ENCODE data around the gene COMT. TPM values are rescaled to one million over a fixed set of nuclear protein-coding genes. Genes with fewer than 3 reads are reported as not detected.

Gene COMT
- total and polyA plus RNA-seq, 2 experiments from 2014 or later: 29.6 to 29.8 TPM

- no peaks in the 10 kb centered on the region; the same call in 1 of the 2 replicates for H3F3A ChIP-seq (replicated peaks; ENCODE audit: low read depth)
- H3K36me3 ChIP-seq (ENCODE audit: insufficient read depth): peaks cover 8% of the 10 kb centered on the region
- TF ChIP-seq CREB1 (CRISPR knock-in tag; IDR thresholded peaks at IDR 0.05; ENCODE audit: low read depth): no peak
- TF ChIP-seq ZNF331 (CRISPR knock-in tag; IDR thresholded peaks at IDR 0.05; ENCODE audit: low read depth): no peak
- TF ChIP-seq, protein P1, sequence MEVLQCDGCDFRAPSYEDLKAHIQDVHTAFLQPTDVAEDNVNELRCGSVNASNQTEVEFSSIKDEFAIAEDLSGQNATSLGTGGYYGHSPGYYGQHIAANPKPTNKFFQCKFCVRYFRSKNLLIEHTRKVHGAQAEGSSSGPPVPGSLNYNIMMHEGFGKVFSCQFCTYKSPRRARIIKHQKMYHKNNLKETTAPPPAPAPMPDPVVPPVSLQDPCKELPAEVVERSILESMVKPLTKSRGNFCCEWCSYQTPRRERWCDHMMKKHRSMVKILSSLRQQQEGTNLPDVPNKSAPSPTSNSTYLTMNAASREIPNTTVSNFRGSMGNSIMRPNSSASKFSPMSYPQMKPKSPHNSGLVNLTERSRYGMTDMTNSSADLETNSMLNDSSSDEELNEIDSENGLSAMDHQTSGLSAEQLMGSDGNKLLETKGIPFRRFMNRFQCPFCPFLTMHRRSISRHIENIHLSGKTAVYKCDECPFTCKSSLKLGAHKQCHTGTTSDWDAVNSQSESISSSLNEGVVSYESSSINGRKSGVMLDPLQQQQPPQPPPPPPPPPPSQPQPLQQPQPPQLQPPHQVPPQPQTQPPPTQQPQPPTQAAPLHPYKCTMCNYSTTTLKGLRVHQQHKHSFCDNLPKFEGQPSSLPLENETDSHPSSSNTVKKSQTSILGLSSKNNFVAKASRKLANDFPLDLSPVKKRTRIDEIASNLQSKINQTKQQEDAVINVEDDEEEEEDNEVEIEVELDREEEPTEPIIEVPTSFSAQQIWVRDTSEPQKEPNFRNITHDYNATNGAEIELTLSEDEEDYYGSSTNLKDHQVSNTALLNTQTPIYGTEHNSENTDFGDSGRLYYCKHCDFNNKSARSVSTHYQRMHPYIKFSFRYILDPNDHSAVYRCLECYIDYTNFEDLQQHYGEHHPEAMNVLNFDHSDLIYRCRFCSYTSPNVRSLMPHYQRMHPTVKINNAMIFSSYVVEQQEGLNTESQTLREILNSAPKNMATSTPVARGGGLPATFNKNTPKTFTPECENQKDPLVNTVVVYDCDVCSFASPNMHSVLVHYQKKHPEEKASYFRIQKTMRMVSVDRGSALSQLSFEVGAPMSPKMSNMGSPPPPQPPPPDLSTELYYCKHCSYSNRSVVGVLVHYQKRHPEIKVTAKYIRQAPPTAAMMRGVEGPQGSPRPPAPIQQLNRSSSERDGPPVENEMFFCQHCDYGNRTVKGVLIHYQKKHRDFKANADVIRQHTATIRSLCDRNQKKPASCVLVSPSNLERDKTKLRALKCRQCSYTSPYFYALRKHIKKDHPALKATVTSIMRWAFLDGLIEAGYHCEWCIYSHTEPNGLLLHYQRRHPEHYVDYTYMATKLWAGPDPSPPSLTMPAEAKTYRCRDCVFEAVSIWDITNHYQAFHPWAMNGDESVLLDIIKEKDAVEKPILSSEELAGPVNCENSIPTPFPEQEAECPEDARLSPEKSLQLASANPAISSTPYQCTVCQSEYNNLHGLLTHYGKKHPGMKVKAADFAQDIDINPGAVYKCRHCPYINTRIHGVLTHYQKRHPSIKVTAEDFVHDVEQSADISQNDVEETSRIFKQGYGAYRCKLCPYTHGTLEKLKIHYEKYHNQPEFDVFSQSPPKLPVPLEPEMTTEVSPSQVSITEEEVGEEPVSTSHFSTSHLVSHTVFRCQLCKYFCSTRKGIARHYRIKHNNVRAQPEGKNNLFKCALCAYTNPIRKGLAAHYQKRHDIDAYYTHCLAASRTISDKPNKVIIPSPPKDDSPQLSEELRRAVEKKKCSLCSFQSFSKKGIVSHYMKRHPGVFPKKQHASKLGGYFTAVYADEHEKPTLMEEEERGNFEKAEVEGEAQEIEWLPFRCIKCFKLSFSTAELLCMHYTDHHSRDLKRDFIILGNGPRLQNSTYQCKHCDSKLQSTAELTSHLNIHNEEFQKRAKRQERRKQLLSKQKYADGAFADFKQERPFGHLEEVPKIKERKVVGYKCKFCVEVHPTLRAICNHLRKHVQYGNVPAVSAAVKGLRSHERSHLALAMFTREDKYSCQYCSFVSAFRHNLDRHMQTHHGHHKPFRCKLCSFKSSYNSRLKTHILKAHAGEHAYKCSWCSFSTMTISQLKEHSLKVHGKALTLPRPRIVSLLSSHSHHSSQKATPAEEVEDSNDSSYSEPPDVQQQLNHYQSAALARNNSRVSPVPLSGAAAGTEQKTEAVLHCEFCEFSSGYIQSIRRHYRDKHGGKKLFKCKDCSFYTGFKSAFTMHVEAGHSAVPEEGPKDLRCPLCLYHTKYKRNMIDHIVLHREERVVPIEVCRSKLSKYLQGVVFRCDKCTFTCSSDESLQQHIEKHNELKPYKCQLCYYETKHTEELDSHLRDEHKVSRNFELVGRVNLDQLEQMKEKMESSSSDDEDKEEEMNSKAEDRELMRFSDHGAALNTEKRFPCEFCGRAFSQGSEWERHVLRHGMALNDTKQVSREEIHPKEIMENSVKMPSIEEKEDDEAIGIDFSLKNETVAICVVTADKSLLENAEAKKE (CRISPR knock-in tag; IDR thresholded peaks at IDR 0.05): no peak
- no peak for TF ChIP-seq POLR2AphosphoS5 (IDR thresholded peaks at IDR 0.05; ENCODE audit: low read depth)
- TF ChIP-seq REST (IDR thresholded peaks at IDR 0.05; ENCODE audit: unreplicated experiment): no peak
- no peak for TF ChIP-seq STAT1 (IDR thresholded peaks at IDR 0.05; ENCODE audit: unreplicated experiment)
- no peak for TF ChIP-seq ZNF114 (CRISPR knock-in tag; IDR thresholded peaks at IDR 0.05)
- TF ChIP-seq NANOG (IDR thresholded peaks at IDR 0.05; ENCODE audit: borderline replicate concordance): no peak
- TF ChIP-seq, protein P2, sequence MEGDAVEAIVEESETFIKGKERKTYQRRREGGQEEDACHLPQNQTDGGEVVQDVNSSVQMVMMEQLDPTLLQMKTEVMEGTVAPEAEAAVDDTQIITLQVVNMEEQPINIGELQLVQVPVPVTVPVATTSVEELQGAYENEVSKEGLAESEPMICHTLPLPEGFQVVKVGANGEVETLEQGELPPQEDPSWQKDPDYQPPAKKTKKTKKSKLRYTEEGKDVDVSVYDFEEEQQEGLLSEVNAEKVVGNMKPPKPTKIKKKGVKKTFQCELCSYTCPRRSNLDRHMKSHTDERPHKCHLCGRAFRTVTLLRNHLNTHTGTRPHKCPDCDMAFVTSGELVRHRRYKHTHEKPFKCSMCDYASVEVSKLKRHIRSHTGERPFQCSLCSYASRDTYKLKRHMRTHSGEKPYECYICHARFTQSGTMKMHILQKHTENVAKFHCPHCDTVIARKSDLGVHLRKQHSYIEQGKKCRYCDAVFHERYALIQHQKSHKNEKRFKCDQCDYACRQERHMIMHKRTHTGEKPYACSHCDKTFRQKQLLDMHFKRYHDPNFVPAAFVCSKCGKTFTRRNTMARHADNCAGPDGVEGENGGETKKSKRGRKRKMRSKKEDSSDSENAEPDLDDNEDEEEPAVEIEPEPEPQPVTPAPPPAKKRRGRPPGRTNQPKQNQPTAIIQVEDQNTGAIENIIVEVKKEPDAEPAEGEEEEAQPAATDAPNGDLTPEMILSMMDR (conservative IDR thresholded peaks at IDR 0.05; ENCODE audit: low read depth in 2 of 2): no peak
- TF ChIP-seq, protein P3, sequence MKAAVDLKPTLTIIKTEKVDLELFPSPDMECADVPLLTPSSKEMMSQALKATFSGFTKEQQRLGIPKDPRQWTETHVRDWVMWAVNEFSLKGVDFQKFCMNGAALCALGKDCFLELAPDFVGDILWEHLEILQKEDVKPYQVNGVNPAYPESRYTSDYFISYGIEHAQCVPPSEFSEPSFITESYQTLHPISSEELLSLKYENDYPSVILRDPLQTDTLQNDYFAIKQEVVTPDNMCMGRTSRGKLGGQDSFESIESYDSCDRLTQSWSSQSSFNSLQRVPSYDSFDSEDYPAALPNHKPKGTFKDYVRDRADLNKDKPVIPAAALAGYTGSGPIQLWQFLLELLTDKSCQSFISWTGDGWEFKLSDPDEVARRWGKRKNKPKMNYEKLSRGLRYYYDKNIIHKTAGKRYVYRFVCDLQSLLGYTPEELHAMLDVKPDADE (IDR thresholded peaks at IDR 0.05): no peak
- no peak for TF ChIP-seq JUNB (IDR thresholded peaks at IDR 0.05; ENCODE audit: unreplicated experiment)
- TF ChIP-seq EZH2 (IDR thresholded peaks at IDR 0.05; ENCODE audit: low read depth, unreplicated experiment): no peak
- no peak for TF ChIP-seq EZH2phosphoT487 (IDR thresholded peaks at IDR 0.05; ENCODE audit: unreplicated experiment)
- no peak overlapping the region for H3K4me3 ChIP-seq
- H3K27me3 ChIP-seq (ENCODE audit: insufficient read depth): no peaks in the 10 kb centered on the region
- ATAC-seq (no peak), DNase-seq (ENCODE audit: low spot score) (no peak)
- H3K4me1 ChIP-seq (ENCODE audit: insufficient read depth): peaks cover 17% of the 10 kb centered on the region
- H3K27ac Mint-ChIP-seq: no peak overlapping the region
- peaks cover 35% of the 10 kb centered on the region for H3K4me1 Mint-ChIP-seq
- no peaks in the 10 kb centered on the region; the same call in 1 of the 2 replicates for H4K20me1 ChIP-seq (replicated peaks; ENCODE audit: insufficient read depth)
- peaks cover 20% of the 10 kb centered on the region for H3K9me3 Mint-ChIP-seq
- H3K36me3 Mint-ChIP-seq (ENCODE audit: low read depth): peaks cover 21% of the 10 kb centered on the region
- H3K27me3 Mint-ChIP-seq (ENCODE audit: insufficient read depth, low read depth, poor library complexity): peaks cover 9% of the 10 kb centered on the region
- H2AFZ ChIP-seq: no peak overlapping the region
- no peaks in the 10 kb centered on the region for H3K9me2 ChIP-seq (ENCODE audit: insufficient read depth)
- no peak overlapping the region for H3K27ac ChIP-seq (ENCODE audit: low read depth)
- no peaks in the 10 kb centered on the region for H3K79me2 ChIP-seq (replicated peaks; ENCODE audit: insufficient read depth)
- no peak overlapping the region for H3K4me3 Mint-ChIP-seq
- no peak overlapping the region for H3K4me2 ChIP-seq
These were observed 61.1 kb downstream of the COMT start for GRCh38 chr22:20002636-20003035.

Measured in GM23338 (cell line).